Natural killer cell treated with Interleukin-12 subunit alpha and Interleukin-12 subunit beta and Interleukin-15 and Interleukin-18, amount 100 ng/mL, for 72 hours (primary cell): ENCODE data around the gene GGTLC2. TPM values are rescaled to one million over a fixed set of nuclear protein-coding genes. Genes with fewer than 3 reads are reported as not detected.
A peak's percentile ranks its signal among the peaks of the same experiment; 100 is the strongest.

Experiments
- ATAC-seq, 2 donors: fragments of 150-1000 bp; cut with Tn5 transposase in 1 of 2; sonication (Bioruptor Pico), chemical (Tn5 transposase) in 1 of 2; 2 replicates each; pipeline ENCODE4 v1.10.0; 2021
- DNase-seq: peaks from one replicate; pipeline ENCODE4 v3.0.0; 2022; ENCODE audit warnings: low spot score
- H3K27ac Mint-ChIP-seq, 2 donors: 1 replicate in 1 of 2; 2 replicates in 1 of 2; pipeline ENCODE4 v1.8.0; 2022; ENCODE audit warnings: mixed read lengths in 2 of 2, mild to moderate bottlenecking in 1 of 2, moderate library complexity in 1 of 2
- H3K27me3 Mint-ChIP-seq, 2 donors: 1 replicate in 1 of 2; 2 replicates in 1 of 2; pipeline ENCODE4 v1.8.0; 2022; ENCODE audit warnings: mixed read lengths in 2 of 2
- H3K36me3 Mint-ChIP-seq: one replicate; pipeline ENCODE4 v1.8.0; 2022; ENCODE audit warnings: mixed read lengths
- H3K4me1 Mint-ChIP-seq, 2 donors: 1 replicate in 1 of 2; 2 replicates in 1 of 2; pipeline ENCODE4 v1.8.0; 2022; ENCODE audit warnings: low read depth in 2 of 2, mixed read lengths in 2 of 2, mild to moderate bottlenecking in 1 of 2
- H3K4me3 Mint-ChIP-seq: one replicate; pipeline ENCODE4 v1.8.0; 2022; ENCODE audit warnings: mixed read lengths
- H3K9me3 Mint-ChIP-seq: 2 replicates; pipeline ENCODE4 v1.8.0; 2022; ENCODE audit warnings: mixed read lengths
- total RNA-seq, 2 donors: library from RNA; stranded (reverse); gene quantifications; one replicate each; pipeline ENCODE4 v1.2.3, GENCODE V29; 2022

Gene GGTLC2
- total RNA-seq, 2 donors from 2014 or later, result not detected

DNA sequence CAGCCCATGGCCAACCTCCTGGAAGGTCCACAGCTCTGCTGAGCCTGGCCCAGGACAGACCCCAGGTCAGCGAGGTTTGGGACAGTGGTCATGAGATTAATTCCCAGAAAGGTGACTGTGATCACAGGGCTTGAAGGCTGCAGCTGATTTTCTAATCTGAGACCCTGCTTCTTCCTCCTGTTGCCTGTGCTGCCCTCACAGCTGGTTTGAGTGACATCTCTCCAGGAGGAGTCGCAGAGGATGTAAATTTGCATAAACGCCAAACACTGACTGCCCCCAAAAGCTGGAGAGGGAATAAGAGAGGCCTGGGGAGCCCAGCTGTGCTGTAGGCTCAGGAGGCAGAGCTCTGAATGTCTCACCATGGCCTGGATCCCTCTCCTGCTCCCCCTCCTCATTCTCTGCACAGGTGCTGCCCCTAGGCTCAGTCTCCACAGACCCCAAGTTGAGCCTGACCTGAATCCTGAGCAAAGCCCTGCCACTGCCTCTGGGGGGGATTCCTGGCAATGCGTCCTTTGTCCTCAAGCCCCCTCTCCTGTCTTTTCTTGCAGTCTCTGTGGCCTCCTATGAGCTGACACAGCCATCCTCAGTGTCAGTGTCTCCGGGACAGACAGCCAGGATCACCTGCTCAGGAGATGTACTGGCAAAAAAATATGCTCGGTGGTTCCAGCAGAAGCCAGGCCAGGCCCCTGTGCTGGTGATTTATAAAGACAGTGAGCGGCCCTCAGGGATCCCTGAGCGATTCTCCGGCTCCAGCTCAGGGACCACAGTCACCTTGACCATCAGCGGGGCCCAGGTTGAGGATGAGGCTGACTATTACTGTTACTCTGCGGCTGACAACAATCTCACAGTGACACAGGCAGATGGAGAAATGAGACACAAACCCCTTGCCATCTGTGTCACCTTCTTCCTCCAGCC, 23.8 kb downstream of the GGTLC2 start:
- Mint-ChIP-seq H3K36me3 (no peaks in the 10 kb centered on the region), H3K4me1 (peaks cover 19 to 20% of the 10 kb centered on the region in 2 donors), H3K27me3 (peaks cover 6% of the 10 kb centered on the region in 2 donors), H3K4me3 (no peak overlapping the region), H3K27ac (no peak overlapping the region), H3K9me3 (no peaks in the 10 kb centered on the region)
- DNase-seq (no peak), ATAC-seq (no peak)

DNA sequence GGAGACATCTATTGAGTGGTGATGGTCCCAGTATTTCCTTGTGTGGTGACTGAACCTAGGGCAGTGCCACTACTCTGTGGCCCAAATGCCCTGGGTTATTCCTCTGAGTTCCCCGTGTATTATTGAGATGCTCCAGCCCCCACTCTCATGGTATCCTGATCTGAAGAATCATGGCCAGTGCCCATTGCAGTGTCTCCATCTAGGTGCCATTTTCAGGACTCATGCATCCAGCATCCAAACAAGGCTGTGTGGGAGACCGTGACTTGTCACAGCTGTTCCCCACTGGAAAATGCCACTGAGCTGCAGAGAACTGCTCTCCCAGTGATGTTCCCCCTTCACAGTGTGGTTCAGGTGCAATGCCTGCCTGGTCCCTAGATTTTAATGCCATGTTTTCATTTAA, 24.7 kb downstream of the GGTLC2 start:
- H3K4me1 Mint-ChIP-seq, result peaks cover 19 to 20% of the 10 kb centered on the region in 2 donors
- H3K27ac Mint-ChIP-seq, result no peak overlapping the region
- H3K4me3 Mint-ChIP-seq, result no peak overlapping the region
- H3K36me3 Mint-ChIP-seq, result no peaks in the 10 kb centered on the region
- H3K9me3 Mint-ChIP-seq, result no peaks in the 10 kb centered on the region
- DNase-seq (no peak), ATAC-seq (no peak)
- peaks cover 8% of the 10 kb centered on the region in 2 donors for H3K27me3 Mint-ChIP-seq

DNA sequence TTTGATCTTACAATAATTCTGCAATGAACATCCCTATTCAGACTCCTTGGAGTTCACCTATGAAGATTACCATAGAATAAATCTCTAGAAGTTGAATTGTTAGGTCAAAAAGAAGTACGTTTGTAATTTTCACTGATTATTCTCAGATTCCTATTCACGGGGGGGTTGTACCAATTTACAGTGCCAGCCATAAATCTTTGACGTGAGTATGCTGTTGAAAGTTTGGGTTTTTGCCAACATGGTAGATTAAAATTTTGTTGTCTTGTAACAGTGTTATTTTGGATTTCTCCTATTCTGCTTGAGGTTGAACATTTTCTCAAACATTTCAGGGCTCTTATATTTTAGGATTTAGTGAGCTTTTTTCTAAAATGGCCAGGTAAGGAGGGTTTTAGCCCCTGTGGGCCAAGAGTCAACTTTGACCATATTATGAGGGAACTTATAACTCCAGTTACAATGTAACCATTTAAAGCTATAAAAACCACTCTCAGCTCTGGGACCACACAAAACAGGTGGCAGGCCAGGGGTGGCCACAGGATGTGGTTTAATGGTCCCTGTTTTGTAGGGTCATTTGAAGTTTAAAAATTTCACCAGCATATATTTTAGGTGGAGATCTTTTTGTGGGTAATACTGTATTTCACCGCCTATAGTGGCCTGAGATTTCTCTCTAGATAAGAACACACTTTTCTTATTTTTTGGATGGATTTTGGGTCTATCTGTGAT, 25.8 kb downstream of the GGTLC2 start:
- Mint-ChIP-seq H3K36me3 (no peaks in the 10 kb centered on the region), H3K4me1 (peaks cover 19 to 20% of the 10 kb centered on the region in 2 donors), H3K4me3 (no peak overlapping the region), H3K27ac (no peak overlapping the region), H3K27me3 (peaks cover 14 to 17% of the 10 kb centered on the region in 2 donors), H3K9me3 (no peaks in the 10 kb centered on the region)
- ATAC-seq (no peak), DNase-seq (no peak)

DNA sequence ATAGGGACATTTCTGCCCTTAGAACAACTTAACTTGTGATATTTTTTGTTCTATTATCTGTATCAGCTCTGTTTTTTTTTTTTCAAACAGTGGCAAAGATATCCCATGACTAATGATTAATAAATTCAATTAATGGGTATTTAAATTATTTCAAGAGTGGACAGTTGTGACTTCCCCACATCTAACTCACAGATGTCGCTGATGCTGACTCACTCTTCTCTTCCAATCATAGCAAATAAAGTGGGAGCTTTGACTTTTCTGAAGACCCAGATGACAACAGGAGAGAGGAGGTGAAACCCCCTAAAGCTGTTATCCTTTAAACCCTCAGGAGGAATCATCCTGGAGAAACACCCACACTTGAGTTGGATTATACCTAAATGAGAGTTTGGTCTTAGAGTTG, 27.1 kb downstream of the GGTLC2 start:
- Mint-ChIP-seq H3K9me3 (no peaks in the 10 kb centered on the region), H3K36me3 (no peaks in the 10 kb centered on the region), H3K27ac (no peak overlapping the region), H3K27me3 (peaks cover 19 to 29% of the 10 kb centered on the region in 2 donors), H3K4me3 (no peak overlapping the region), H3K4me1 (peaks cover 19 to 20% of the 10 kb centered on the region in 2 donors)
- no peak for ATAC-seq
- no peak for DNase-seq

DNA sequence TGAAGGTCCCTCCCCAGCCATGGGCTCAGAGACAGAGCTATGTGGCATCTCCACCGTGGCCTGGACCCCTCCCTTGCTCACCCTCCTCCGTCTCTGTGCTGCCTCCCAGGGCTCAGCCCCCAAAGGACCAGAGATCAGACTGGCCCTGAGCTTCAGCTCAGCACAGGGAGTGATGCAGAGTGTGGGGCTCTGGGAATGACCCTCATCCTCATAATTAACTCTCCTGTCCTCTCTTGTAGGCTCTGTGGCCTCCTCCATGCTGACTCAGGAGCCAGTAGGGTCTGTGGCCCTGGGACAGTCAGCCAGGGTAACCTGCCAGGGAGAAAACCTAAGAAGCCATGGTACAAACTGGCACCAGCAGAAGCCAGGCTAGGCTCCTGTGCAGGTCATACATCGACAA, 28.7 kb downstream of the GGTLC2 start:
- ATAC-seq, result no peak
- Mint-ChIP-seq H3K9me3 (no peaks in the 10 kb centered on the region), H3K27ac (no peak overlapping the region), H3K27me3 (peaks cover 22 to 31% of the 10 kb centered on the region in 2 donors), H3K4me1 (peaks cover 19 to 20% of the 10 kb centered on the region in 2 donors), H3K36me3 (no peaks in the 10 kb centered on the region), H3K4me3 (no peak overlapping the region)
- DNase-seq, result no peak

DNA sequence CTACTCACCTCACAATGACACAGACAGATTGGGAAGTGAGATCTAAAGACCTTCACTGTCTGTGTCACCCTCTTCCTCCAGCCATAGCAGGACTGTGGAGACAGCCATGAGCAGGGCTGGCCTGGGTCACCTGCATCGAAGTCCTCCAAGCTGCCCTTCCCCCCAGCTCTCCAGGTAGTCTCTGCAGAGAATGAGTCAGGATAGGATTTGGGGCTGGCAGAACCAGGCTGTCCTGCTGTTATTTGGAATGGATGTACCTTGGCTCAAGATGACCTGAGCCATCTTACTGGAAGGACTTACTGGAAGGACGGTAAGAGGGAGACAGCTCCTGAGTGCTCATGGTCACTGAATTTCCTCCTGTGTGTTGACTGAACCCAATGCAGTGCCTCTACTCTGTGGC, 29.2 kb downstream of the GGTLC2 start:
- ATAC-seq (no peak), DNase-seq (no peak)
- H3K9me3 Mint-ChIP-seq, result no peaks in the 10 kb centered on the region
- no peak overlapping the region for H3K4me3 Mint-ChIP-seq
- peaks cover 22 to 31% of the 10 kb centered on the region in 2 donors for H3K27me3 Mint-ChIP-seq
- no peak overlapping the region for H3K27ac Mint-ChIP-seq
- H3K36me3 Mint-ChIP-seq, result no peaks in the 10 kb centered on the region
- H3K4me1 Mint-ChIP-seq, result peaks cover 19 to 22% of the 10 kb centered on the region in 2 donors

DNA sequence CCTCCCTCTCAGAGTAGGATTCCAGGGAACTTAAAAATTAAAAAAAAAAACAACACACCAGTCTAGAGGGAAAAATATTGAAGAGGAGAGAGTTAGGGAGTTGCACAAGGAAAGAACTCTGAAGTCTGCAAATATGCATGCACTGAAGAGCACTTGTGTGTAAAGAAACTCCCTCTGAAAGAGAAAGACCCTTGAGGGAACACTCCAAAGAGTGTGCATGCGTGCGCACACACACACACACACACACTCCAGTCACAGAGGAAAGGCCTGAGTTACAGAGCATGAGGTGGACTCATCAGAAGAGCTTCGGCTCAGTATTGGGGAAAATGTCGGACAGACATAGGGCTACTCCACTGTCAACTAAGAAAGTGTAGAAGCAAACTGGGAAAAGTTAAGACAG, 30.1 kb downstream of the GGTLC2 start:
- Mint-ChIP-seq H3K4me1 (peaks cover 17 to 26% of the 10 kb centered on the region in 2 donors), H3K4me3 (no peak overlapping the region), H3K27me3 (peaks cover 22 to 31% of the 10 kb centered on the region in 2 donors), H3K9me3 (no peaks in the 10 kb centered on the region), H3K27ac (no peak overlapping the region), H3K36me3 (no peaks in the 10 kb centered on the region)
- ATAC-seq (no peak), DNase-seq (no peak)

DNA sequence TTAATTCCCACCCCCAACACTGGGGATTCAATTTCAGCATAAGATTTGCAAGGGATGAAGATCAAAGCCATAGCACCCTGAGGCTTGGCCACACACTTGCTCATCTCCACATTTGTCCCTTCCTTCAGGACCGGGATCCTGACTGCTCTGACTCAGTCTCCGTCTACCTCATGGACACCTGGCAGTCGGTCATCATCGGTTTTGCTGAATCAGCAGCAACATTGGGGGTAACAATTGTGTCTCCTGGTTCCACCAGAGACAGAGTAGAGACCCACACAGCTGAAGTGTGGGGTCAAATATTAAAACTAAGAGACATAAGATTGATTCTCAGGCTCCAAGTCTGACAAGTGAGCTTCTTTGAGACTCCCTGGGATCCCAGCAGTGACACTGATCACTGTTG, 34.6 kb downstream of the GGTLC2 start:
- DNase-seq, result no peak
- Mint-ChIP-seq H3K36me3 (no peaks in the 10 kb centered on the region), H3K27me3 (peaks cover 17 to 24% of the 10 kb centered on the region in 2 donors), H3K4me3 (no peak overlapping the region), H3K9me3 (no peaks in the 10 kb centered on the region), H3K4me1 (peaks cover 0 to 9% of the 10 kb centered on the region in 2 donors), H3K27ac (no peak overlapping the region)
- ATAC-seq, result no peak

DNA sequence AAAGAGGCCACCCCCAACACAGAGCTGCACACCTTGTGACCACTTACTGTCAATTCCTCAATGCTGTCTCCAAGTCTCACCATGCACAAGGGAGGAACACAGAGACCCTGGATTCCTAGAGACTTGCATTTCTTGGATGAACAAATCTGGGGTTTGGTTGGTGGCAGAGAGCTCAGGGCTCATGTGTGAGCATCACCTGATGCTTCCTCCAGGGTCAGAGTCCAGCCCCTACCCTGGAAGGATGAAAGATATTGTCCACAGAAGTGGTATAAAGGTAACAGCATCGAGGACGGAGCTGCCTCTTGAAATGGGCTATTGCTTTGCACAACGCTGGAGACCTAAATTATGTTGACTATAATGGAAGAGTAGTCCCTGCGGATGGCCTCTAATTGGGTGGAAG, 36.0 kb downstream of the GGTLC2 start:
- peaks cover 10 to 12% of the 10 kb centered on the region in 2 donors for H3K27me3 Mint-ChIP-seq
- ATAC-seq (no peak), DNase-seq (no peak)
- H3K36me3 Mint-ChIP-seq, result no peaks in the 10 kb centered on the region
- no peak overlapping the region for H3K27ac Mint-ChIP-seq
- no peak overlapping the region for H3K4me3 Mint-ChIP-seq
- no peaks in the 10 kb centered on the region for H3K9me3 Mint-ChIP-seq
- peaks cover 0 to 9% of the 10 kb centered on the region in 2 donors for H3K4me1 Mint-ChIP-seq

DNA sequence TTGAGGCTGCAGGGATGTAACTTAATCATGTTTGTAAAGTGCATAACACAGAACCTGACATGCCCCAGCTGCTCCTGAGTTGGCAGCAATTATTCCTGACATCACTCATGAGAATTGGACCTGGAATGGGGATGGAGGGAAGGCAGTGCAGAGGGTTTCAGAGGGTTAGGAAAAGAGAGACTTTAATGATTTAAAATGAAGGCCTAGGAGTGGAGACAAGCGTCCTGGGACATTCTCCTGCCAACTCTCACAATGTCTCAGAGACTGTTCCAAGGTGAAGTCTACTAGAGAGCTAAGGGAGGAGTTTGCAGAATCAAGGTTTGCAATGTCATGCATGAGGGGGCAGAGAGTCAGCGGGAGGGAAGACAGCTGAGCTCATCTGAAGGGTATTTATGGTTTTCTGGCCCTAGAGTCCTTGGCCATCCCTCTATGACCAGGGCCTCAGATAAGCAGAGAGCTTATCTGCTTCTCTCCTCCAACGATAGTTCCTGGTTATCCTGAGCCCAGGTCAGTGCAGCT, 36.9 kb downstream of the GGTLC2 start:
- peaks cover 5 to 6% of the 10 kb centered on the region in 2 donors for H3K27me3 Mint-ChIP-seq
- DNase-seq, result no peak
- no peaks in the 10 kb centered on the region for H3K36me3 Mint-ChIP-seq
- H3K9me3 Mint-ChIP-seq, result no peaks in the 10 kb centered on the region
- no peak overlapping the region for H3K27ac Mint-ChIP-seq
- peaks cover 0 to 9% of the 10 kb centered on the region in 2 donors for H3K4me1 Mint-ChIP-seq
- ATAC-seq, result no peak
- H3K4me3 Mint-ChIP-seq, result no peak overlapping the region

DNA sequence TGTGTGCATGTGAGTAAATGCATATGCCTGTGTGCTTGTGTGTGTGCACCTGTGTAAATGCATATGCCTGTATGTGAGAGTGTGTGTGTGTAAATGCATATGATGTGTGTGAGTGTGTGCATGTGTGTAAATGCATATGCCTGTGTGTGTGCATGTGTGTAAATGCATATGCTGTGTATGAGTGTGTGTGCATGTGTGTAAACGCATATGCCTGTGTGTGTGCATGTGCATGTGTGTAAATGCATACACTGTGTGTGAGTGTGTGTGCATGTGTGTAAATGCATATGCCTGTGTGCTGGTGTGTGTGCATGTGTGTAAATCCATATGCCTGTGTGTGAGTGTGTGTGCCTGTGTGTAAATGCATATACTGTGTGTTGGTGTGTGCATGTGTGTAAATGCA, 37.8 kb downstream of the GGTLC2 start:
- H3K36me3 Mint-ChIP-seq, result no peaks in the 10 kb centered on the region
- peak overlapping the region in 1 of 2 donors; percentile 22 for H3K27ac Mint-ChIP-seq
- H3K4me3 Mint-ChIP-seq, result no peak overlapping the region

DNA sequence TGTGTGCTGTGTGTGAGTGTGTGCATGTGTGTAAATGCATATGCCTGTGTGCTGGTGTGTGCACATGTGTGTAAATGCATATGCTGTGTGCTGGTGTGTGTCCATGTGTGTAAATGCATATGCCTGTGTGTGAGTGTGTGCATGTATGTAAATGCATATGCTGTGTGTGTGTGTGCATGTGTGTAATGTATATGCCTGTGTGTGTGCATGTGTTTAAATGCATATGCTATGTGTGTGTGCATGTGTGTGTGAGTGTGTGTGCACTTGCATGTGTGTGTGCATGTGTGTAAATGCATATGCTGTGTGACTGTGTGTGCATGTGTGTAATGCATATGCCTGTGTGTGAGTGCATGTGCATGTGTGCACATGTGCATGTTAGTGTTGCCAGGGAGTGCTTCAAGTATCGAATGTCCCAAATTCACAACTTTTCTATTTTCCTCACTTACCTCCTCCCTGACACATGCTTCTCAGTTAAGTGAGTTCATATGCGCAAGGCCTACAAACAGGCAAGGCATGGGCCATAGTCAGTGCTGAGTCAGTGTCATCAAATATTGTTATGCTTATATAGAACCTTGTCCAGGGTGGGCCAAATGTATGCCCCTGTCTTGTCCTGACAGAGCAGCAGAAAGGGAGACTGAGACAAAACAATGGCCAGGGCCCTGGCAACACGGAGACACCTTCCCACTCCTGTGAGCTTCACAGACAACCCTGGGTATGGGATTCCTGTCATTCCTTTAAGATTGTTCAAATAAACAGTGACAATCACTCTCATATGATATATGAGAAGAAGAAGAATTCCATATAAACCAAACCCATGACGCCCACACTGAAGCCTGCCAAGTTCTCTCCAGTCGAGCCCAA, 38.6 kb downstream of the GGTLC2 start:
- Mint-ChIP-seq H3K27me3 (peaks cover 0 to 3% of the 10 kb centered on the region in 2 donors), H3K9me3 (no peaks in the 10 kb centered on the region), H3K36me3 (no peaks in the 10 kb centered on the region), H3K27ac (peak overlapping the region in 1 of 2 donors; percentile 22), H3K4me1 (peaks cover 5 to 9% of the 10 kb centered on the region in 2 donors), H3K4me3 (no peak overlapping the region)
- DNase-seq (no peak), ATAC-seq (no peak)

More for the DNA sequence above, 37.8 kb downstream of the GGTLC2 start:
- no peak for ATAC-seq
- Mint-ChIP-seq H3K9me3 (no peaks in the 10 kb centered on the region), H3K4me1 (peaks cover 5 to 9% of the 10 kb centered on the region in 2 donors), H3K27me3 (peaks cover 0 to 3% of the 10 kb centered on the region in 2 donors)
- DNase-seq, result no peak

DNA sequence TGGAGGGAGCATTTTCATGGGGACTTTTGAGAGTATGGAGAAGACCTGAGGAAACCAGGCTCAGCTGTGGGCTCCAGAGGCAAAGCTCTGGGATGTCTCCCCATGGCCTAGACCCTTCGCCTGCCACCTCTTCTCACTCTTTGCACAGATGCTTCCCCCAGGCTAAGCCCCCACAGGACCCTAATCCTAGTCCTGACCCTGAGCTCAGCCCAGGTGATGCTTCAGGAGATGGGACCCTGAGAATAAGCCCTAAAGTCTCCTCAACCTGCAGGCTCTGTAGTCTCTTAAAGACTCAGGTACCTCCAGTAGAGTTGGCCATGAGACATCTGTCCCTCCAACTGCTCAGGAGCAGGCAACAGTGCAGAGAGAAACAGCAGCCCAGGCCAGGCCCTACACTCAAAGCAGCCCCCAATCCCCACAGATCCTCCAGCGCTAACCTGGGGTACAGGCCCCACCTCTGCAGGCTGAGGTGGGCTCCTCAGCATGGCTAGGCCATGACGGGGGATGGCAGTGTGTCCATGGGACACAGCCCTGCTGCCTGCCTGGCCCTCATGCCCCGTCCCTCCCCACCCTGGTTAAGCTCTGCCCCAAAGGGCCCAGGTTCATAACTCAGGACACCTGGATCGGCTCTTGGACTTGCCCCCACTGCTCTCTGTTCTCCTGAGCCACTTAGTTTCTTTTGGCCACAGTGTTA, 39.4 kb downstream of the GGTLC2 start:
- ATAC-seq (no peak), DNase-seq (no peak)
- Mint-ChIP-seq H3K9me3 (no peaks in the 10 kb centered on the region), H3K27ac (no peak overlapping the region), H3K4me1 (peaks cover 5 to 6% of the 10 kb centered on the region in 2 donors), H3K36me3 (no peaks in the 10 kb centered on the region), H3K4me3 (no peak overlapping the region), H3K27me3 (peaks cover 0 to 3% of the 10 kb centered on the region in 2 donors)
